ENCODE results near the gene IRAG1.

IRAG1 gene

DNA sequence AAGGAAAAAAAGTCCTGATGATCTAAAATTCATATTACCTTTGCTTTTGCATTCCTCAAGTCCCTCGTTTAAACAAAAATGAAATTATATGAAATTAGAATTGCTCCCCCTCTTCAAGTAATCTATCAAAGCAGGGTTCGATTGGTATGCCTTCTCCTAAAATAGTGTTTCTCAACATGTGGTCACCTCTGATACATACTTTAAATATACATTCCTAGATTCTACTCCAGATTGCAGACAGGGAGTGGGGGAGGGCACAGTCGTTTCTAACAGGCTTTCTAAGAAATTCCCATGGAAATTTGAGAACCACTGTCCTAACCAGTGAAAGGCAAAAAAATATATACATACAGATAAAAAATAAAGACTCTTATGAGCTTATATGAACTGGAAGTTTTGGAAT is 22.6 kb upstream of the IRAG1 start:
- no peaks in the 10 kb centered on the region for H4K20me1 ChIP-seq (ENCODE audit: low read depth, low read length)
- H3K9ac ChIP-seq (ENCODE audit: low read length), result no peak overlapping the region
- H3K9me2 ChIP-seq (replicated peaks; ENCODE audit: insufficient read depth, low read length), result no peaks in the 10 kb centered on the region
- H2AFZ ChIP-seq (ENCODE audit: low read depth, low read length, severe bottlenecking), result no peak overlapping the region
- no peak overlapping the region for H3K4me3 ChIP-seq (ENCODE audit: insufficient read depth, low read length, poor library complexity, severe bottlenecking)
- H3K27ac ChIP-seq (ENCODE audit: low read depth, low read length), result no peak overlapping the region
- H3K27me3 ChIP-seq (ENCODE audit: low read length), result no peaks in the 10 kb centered on the region
- no peaks in the 10 kb centered on the region for H3K36me3 ChIP-seq (ENCODE audit: low read length)
- H3K79me2 ChIP-seq (ENCODE audit: insufficient read depth, low read length), result no peaks in the 10 kb centered on the region
- no peak overlapping the region for H3K4me2 ChIP-seq (ENCODE audit: low read depth, low read length, poor library complexity, severe bottlenecking)
- no peaks in the 10 kb centered on the region for H3K9me3 ChIP-seq (ENCODE audit: insufficient read depth, low read length)
- TF ChIP-seq EZH2phosphoT487 (conservative IDR thresholded peaks at IDR 0.05; ENCODE audit: low read length), result no peak
- no peak for TF ChIP-seq CTCF (IDR thresholded peaks at IDR 0.05; ENCODE audit: insufficient read depth, low read length, poor library complexity, severe bottlenecking)
- H3F3A ChIP-seq (ENCODE audit: insufficient read depth), result no peaks in the 10 kb centered on the region

GRCh38 chr11:10715571-10715970 is 22.0 kb upstream of the IRAG1 start:
- Histone ChIP-seq H3K27me3 (ENCODE audit: low read length) (no peaks in the 10 kb centered on the region), H3F3A (ENCODE audit: insufficient read depth) (no peaks in the 10 kb centered on the region), H3K9me3 (ENCODE audit: insufficient read depth, low read length) (no peaks in the 10 kb centered on the region), H3K4me3 (ENCODE audit: insufficient read depth, low read length, poor library complexity, severe bottlenecking) (no peak overlapping the region), H4K20me1 (ENCODE audit: low read depth, low read length) (no peaks in the 10 kb centered on the region), H3K79me2 (ENCODE audit: insufficient read depth, low read length) (no peaks in the 10 kb centered on the region), H3K36me3 (ENCODE audit: low read length) (no peaks in the 10 kb centered on the region), H2AFZ (ENCODE audit: low read depth, low read length, severe bottlenecking) (no peak overlapping the region), H3K9me2 (replicated peaks; ENCODE audit: insufficient read depth, low read length) (no peaks in the 10 kb centered on the region), H3K27ac (ENCODE audit: low read depth, low read length) (no peak overlapping the region), H3K9ac (ENCODE audit: low read length) (no peak overlapping the region), H3K4me2 (ENCODE audit: low read depth, low read length, poor library complexity, severe bottlenecking) (no peak overlapping the region)
- no peak for TF ChIP-seq CTCF (IDR thresholded peaks at IDR 0.05; ENCODE audit: insufficient read depth, low read length, poor library complexity, severe bottlenecking)
- no peak for TF ChIP-seq EZH2phosphoT487 (conservative IDR thresholded peaks at IDR 0.05; ENCODE audit: low read length)

GRCh38 chr11:10709299-10710086 is 15.9 kb upstream of the IRAG1 start:
- no peak overlapping the region for H2AFZ ChIP-seq (ENCODE audit: low read depth, low read length, severe bottlenecking)

More at GRCh38 chr11:10709299-10710086, 15.9 kb upstream of the IRAG1 start:
- Histone ChIP-seq H4K20me1 (ENCODE audit: low read depth, low read length) (no peaks in the 10 kb centered on the region), H3K9ac (ENCODE audit: low read length) (no peak overlapping the region), H3K9me2 (replicated peaks; ENCODE audit: insufficient read depth, low read length) (no peaks in the 10 kb centered on the region), H3K27ac (ENCODE audit: low read depth, low read length) (no peak overlapping the region), H3K36me3 (ENCODE audit: low read length) (no peaks in the 10 kb centered on the region), H3K27me3 (ENCODE audit: low read length) (no peaks in the 10 kb centered on the region), H3F3A (ENCODE audit: insufficient read depth) (no peaks in the 10 kb centered on the region), H3K4me2 (ENCODE audit: low read depth, low read length, poor library complexity, severe bottlenecking) (no peak overlapping the region), H3K9me3 (ENCODE audit: insufficient read depth, low read length) (no peaks in the 10 kb centered on the region), H3K4me3 (ENCODE audit: insufficient read depth, low read length, poor library complexity, severe bottlenecking) (no peak overlapping the region), H3K79me2 (ENCODE audit: insufficient read depth, low read length) (no peaks in the 10 kb centered on the region)
- TF ChIP-seq CTCF (IDR thresholded peaks at IDR 0.05; ENCODE audit: insufficient read depth, low read length, poor library complexity, severe bottlenecking) (no peak), EZH2phosphoT487 (conservative IDR thresholded peaks at IDR 0.05; ENCODE audit: low read length) (no peak)
